Neural progenitor cell (in vitro differentiated cells): ENCODE results near the gene ERVK3-1.

Experiments
- CTCF ChIP-seq: fragments of 200-600 bp; sonication (generic); IDR thresholded peaks from 2 replicates; pipeline ENCODE4 v1.5.1; 2017; ENCODE audit warnings: antibody characterized with exemption, mild to moderate bottlenecking
- EZH2phosphoT487 ChIP-seq: fragments of 200-600 bp; sonication (generic); IDR thresholded peaks from 2 replicates; pipeline ENCODE4 v1.6.1; 2017; ENCODE audit warnings: antibody characterized with exemption

- TF ChIP-seq CTCF (no peak), EZH2phosphoT487 (no peak)
Observed at GRCh38 chr19:58275564-58275963, 29.6 kb upstream of the ERVK3-1 start.
